ENCODE data around the gene ZBTB17. TPM values are rescaled to one million over a fixed set of nuclear protein-coding genes. Genes with fewer than 3 reads are reported as not detected.
"Not testable (repeated sequence)": the region's sequence is repeated elsewhere in the genome, so short reads cannot be mapped to it uniquely, and the experiment has no call there.

Gene ZBTB17
- 10 to 100 TPM; 18.2 to 48.9 (median 38.4) TPM for total RNA-seq

- peak within 1 kb of the TSS; percentile 91 to 98 for H3K27ac ChIP-seq
- H3K4me3 ChIP-seq: peak within 1 kb of the TSS; percentile 83 to 99 (median 89)
- in situ Hi-C loops (cut with MboI; ENCODE audit: low pct_unique_long_range_greater_than_20kb in 2 of 9, low sequenced_read_pairs in 9 of 9, unreplicated experiment in 9 of 9): loop anchor here in 2 of 9 experiments (25.0 kb wide), 1 partner anchor 164 kb away; the partner anchor contains the start of gene UQCRHL (in 2 of the 2)
- peak; percentile 87 to 94 (median 92) for ATAC-seq (replicated peaks in 6 of 8)
- 17 to 100% (median 37%) methylated on average over 2 to 17 of the region's 47 CpGs for WGBS, 10 experiments
- H3K4me1 ChIP-seq (replicated peaks in 1 of 2): peaks cover 6 to 8% of the 10 kb centered on the region in 2 donors
These were observed at the start of gene ZBTB17 for GRCh38 chr1:15975805-15976680. Gene ZBTB17 (minus strand): TSS chr1:15976101. CDS start chr1:15948495, 27,606 bp downstream.

GRCh38 chr1:16023050-16023653, 47.3 kb upstream of the ZBTB17 start:
- Histone ChIP-seq H3K4me3 (no peak overlapping the region), H3K27ac (no peak overlapping the region), H3K4me1 (replicated peaks in 1 of 2) (peaks cover 29 to 31% of the 10 kb centered on the region in 2 donors)
- in situ Hi-C loops (cut with MboI; ENCODE audit: low pct_unique_long_range_greater_than_20kb in 2 of 9, low sequenced_read_pairs in 9 of 9, unreplicated experiment in 9 of 9): no loop called here
- no peak for ATAC-seq (replicated peaks in 6 of 8)
- 0 to 72% (median 51%) methylated on average over 1 to 4 of the region's 7 CpGs; no CpG with 5 or more reads in 6 of the 10 experiments for WGBS, 10 experiments

GRCh38 chr1:16022393-16022792, 46.5 kb upstream of the ZBTB17 start:
- H3K4me3 ChIP-seq: no peak overlapping the region
- no peak overlapping the region for H3K27ac ChIP-seq
- peaks cover 36 to 37% of the 10 kb centered on the region in 2 donors for H3K4me1 ChIP-seq (replicated peaks in 1 of 2)
- no peak for ATAC-seq (replicated peaks in 6 of 8)
- in situ Hi-C loops (cut with MboI; ENCODE audit: low pct_unique_long_range_greater_than_20kb in 2 of 9, low sequenced_read_pairs in 9 of 9, unreplicated experiment in 9 of 9): no loop called here
- WGBS, 10 experiments: 50 to 78% methylated on average over 2 to 5 of the region's 11 CpGs; no CpG with 5 or more reads in 8 of the 10 experiments

- no peak for ATAC-seq (replicated peaks in 6 of 8)
- in situ Hi-C loops (cut with MboI; ENCODE audit: low pct_unique_long_range_greater_than_20kb in 2 of 9, low sequenced_read_pairs in 9 of 9, unreplicated experiment in 9 of 9): no loop called here
- Histone ChIP-seq H3K27ac (no peak within 1 kb of the TSS), H3K4me1 (replicated peaks in 1 of 2) (peaks cover 30 to 34% of the 10 kb centered on the region in 2 donors), H3K4me3 (no peak within 1 kb of the TSS)
- WGBS, 10 experiments: 0 to 67% (median 55%) methylated on average over 1 to 5 of the region's 6 CpGs; no CpG with 5 or more reads in 5 of the 10 experiments
These were observed 45.8 kb upstream of the ZBTB17 start, which contains the start of gene CLCNKA for GRCh38 chr1:16021681-16022080. Gene CLCNKA (plus strand): TSS chr1:16022036. CDS start chr1:16022620, 584 bp downstream.

GRCh38 chr1:16020878-16021277, 45.0 kb upstream of the ZBTB17 start:
- H3K27ac ChIP-seq; ATAC-seq (replicated peaks in 6 of 8); in situ Hi-C loops (cut with MboI; ENCODE audit: low pct_unique_long_range_greater_than_20kb in 2 of 9, low sequenced_read_pairs in 9 of 9, unreplicated experiment in 9 of 9); H3K4me3 ChIP-seq: not testable (repeated sequence)
- 60% methylated on average over 1 of the region's 9 CpGs; no CpG with 5 or more reads in 9 of the 10 experiments for WGBS, 10 experiments
- H3K4me1 ChIP-seq (replicated peaks in 1 of 2): peaks cover 30 to 34% of the 10 kb centered on the region in 2 donors

GRCh38 chr1:16020325-16020724, 44.4 kb upstream of the ZBTB17 start:
- no peak for ATAC-seq (replicated peaks in 6 of 8)
- 40 to 89% (median 71%) methylated on average over 1 to 3 of the region's 6 CpGs; no CpG with 5 or more reads in 7 of the 10 experiments for WGBS, 10 experiments
- Histone ChIP-seq H3K4me3 (no peak overlapping the region), H3K27ac (no peak overlapping the region), H3K4me1 (replicated peaks in 1 of 2) (peaks cover 30 to 34% of the 10 kb centered on the region in 2 donors)
- in situ Hi-C loops (cut with MboI; ENCODE audit: low pct_unique_long_range_greater_than_20kb in 2 of 9, low sequenced_read_pairs in 9 of 9, unreplicated experiment in 9 of 9): no loop called here

GRCh38 chr1:16019644-16020277, 43.9 kb upstream of the ZBTB17 start:
- peak in 6 of 8 experiments; percentile 9 to 80 (median 67) for ATAC-seq (replicated peaks in 6 of 8)
- in situ Hi-C loops (cut with MboI; ENCODE audit: low pct_unique_long_range_greater_than_20kb in 2 of 9, low sequenced_read_pairs in 9 of 9, unreplicated experiment in 9 of 9): no loop called here
- Histone ChIP-seq H3K4me3 (no peak overlapping the region), H3K4me1 (replicated peaks in 1 of 2) (peaks cover 35 to 36% of the 10 kb centered on the region in 2 donors), H3K27ac (no peak overlapping the region)
- 40% methylated on average over 1 of the region's 9 CpGs; no CpG with 5 or more reads in 9 of the 10 experiments for WGBS, 10 experiments

GRCh38 chr1:16018749-16019643, 43.1 kb upstream of the ZBTB17 start:
- no peak overlapping the region for H3K4me3 ChIP-seq
- H3K27ac ChIP-seq: no peak overlapping the region
- peaks cover 42 to 44% of the 10 kb centered on the region in 2 donors for H3K4me1 ChIP-seq (replicated peaks in 1 of 2)
- in situ Hi-C loops (cut with MboI; ENCODE audit: low pct_unique_long_range_greater_than_20kb in 2 of 9, low sequenced_read_pairs in 9 of 9, unreplicated experiment in 9 of 9): no loop called here
- WGBS, 10 experiments: 40 to 100% (median 85%) methylated on average over 2 to 17 of the region's 23 CpGs; no CpG with 5 or more reads in 2 of the 10 experiments
- peak in 4 of 8 experiments; percentile 6 to 17 (median 7) for ATAC-seq (replicated peaks in 6 of 8)

GRCh38 chr1:16018308-16018707, 42.4 kb upstream of the ZBTB17 start:
- 20 to 67% (median 43%) methylated on average over 2 to 4 of the region's 4 CpGs; no CpG with 5 or more reads in 6 of the 10 experiments for WGBS, 10 experiments
- peaks cover 47 to 51% of the 10 kb centered on the region in 2 donors for H3K4me1 ChIP-seq (replicated peaks in 1 of 2)

GRCh38 chr1:16017461-16018303, 41.8 kb upstream of the ZBTB17 start, which contains the start of gene HSPB7:
Gene HSPB7 (minus strand): TSS chr1:16018043. CDS start chr1:16017963, 80 bp downstream.
- 0 to 100% (median 57%) methylated on average over 2 to 6 of the region's 37 CpGs; no CpG with 5 or more reads in 5 of the 10 experiments for WGBS, 10 experiments
- in situ Hi-C loops (cut with MboI; ENCODE audit: low pct_unique_long_range_greater_than_20kb in 2 of 9, low sequenced_read_pairs in 9 of 9, unreplicated experiment in 9 of 9): no loop called here
- H3K4me3 ChIP-seq: no peak within 1 kb of the TSS
- peak; percentile 18 to 65 (median 52) for ATAC-seq (replicated peaks in 6 of 8)
- H3K4me1 ChIP-seq (replicated peaks in 1 of 2): peaks cover 53 to 56% of the 10 kb centered on the region in 2 donors
- peak within 1 kb of the TSS in 1 of 2 donors; percentile 13 for H3K27ac ChIP-seq

More at GRCh38 chr1:16018308-16018707, 42.4 kb upstream of the ZBTB17 start:
- in situ Hi-C loops (cut with MboI; ENCODE audit: low pct_unique_long_range_greater_than_20kb in 2 of 9, low sequenced_read_pairs in 9 of 9, unreplicated experiment in 9 of 9): no loop called here
- H3K4me3 ChIP-seq: no peak overlapping the region
- peak in 4 of 8 experiments; percentile 1 to 14 (median 4) for ATAC-seq (replicated peaks in 6 of 8)
- H3K27ac ChIP-seq: no peak overlapping the region

- 100% methylated on average over 1 to 2 of the region's 10 CpGs; no CpG with 5 or more reads in 8 of the 10 experiments for WGBS, 10 experiments
- no peak overlapping the region for H3K27ac ChIP-seq
- no peak for ATAC-seq (replicated peaks in 6 of 8)
- no peak overlapping the region for H3K4me3 ChIP-seq
- in situ Hi-C loops (cut with MboI; ENCODE audit: low pct_unique_long_range_greater_than_20kb in 2 of 9, low sequenced_read_pairs in 9 of 9, unreplicated experiment in 9 of 9): no loop called here
- peaks cover 53 to 58% of the 10 kb centered on the region in 2 donors for H3K4me1 ChIP-seq (replicated peaks in 1 of 2)
These were observed 41.2 kb upstream of the ZBTB17 start for GRCh38 chr1:16017076-16017460.
